ENCODE results near the gene ZNF469.

Gene ZNF469

GRCh38 chr16:88421871-88422433, 39.2 kb downstream of the ZNF469 start:
- DNase-seq = peak in 1 of 56 donors; percentile 20

DNA sequence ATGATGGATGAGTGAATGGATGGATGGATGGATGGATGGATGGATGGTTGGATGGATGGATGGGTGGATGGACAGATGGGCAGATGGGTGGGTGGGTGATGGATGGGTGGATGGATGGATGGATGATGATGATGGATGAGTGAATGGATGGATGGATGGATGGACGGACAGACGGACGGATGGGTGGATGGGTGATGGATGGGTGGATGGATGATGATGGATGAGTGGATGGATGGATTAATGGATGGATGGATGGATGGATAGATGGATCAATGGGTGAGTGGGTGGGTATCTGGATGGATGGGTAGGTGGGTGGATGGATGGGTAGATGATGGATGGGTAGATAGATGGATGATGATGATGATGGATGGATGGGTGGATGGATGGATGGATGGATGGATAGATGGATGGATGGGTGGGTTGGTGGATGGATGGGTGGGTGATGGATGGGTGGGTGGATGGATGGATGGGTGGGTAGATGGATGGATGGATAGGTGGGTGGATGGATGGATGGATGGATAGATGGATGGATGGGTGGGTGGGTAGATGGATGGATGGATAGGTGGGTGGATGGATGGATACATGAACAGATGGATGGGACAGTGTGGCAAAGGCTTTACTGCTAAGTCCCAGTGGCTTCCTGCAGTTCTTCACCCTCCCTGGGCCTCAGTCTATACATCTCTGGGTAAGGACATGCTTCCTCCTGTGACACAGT, 40.1 kb downstream of the ZNF469 start:
- peak in 1 of 56 donors; percentile 9 for DNase-seq

DNA sequence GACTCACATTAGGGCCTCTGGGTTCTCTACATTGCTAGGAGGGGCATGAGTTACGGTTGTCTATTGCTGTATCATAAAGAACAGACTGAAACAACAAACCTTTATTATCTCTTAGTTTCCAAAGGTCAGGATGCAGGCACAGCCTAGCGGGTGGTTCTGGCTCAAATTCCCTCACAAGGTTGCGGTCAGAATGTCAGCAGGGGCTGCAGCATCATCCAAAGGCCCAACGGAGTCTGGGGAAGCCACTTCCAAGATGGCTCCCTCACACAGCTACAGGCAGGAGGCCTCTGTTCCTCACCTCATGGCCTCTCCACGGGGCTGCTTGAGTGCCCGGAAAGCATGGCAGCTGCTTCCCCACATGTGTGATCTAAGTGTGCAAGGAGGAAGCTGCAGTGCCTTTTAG, 40.7 kb downstream of the ZNF469 start:
- DNase-seq = no peak

DNA sequence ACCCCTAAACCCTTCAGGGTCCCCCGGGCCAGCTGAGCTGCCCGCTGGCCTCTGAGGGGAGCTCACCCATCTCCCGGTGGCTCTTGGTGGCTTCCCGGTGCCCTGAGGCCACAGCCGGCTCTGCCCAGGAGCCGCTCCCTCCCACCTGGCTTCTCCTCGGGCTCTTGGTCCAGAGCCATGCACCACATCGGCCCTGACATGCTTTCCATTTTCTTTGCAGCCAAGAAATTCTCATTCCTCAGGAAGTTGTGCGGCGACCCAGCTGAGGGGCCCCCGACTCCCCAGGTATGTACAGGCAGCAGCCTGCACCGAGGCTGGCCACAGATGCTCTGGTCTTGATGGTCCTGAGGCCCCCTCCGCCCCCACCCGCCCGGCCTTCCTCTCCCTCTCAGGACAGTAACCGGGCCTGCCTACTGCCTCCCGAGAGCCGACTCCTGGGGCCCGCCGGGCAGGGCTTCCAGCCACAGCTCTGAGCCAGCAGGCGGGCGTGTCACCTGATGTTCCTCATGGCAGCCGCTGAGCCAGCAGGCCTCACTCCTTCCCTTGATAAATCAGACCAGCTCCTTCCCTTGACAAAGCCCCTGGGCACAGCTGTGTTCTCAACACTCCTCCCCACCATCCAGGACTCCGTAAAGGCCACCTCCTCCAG, 42.0 kb downstream of the ZNF469 start:
- peak in 10 of 56 donors; percentile 6 to 59 (median 27) for DNase-seq

- DNase-seq = no peak
Measured at GRCh38 chr16:88426018-88426417, 43.3 kb downstream of the ZNF469 start.

GRCh38 chr16:88427376-88427775, 44.6 kb downstream of the ZNF469 start:
- DNase-seq = no peak

- DNase-seq = no peak
Measured at GRCh38 chr16:88428156-88428555, 45.4 kb downstream of the ZNF469 start.

GRCh38 chr16:88428616-88429386, 46.0 kb downstream of the ZNF469 start:
- DNase-seq = peak in 21 of 56 donors; percentile 11 to 71 (median 32)

GRCh38 chr16:88429387-88430184, 46.8 kb downstream of the ZNF469 start:
- DNase-seq = peak in 3 of 56 donors; percentile 17 to 59 (median 19)

DNA sequence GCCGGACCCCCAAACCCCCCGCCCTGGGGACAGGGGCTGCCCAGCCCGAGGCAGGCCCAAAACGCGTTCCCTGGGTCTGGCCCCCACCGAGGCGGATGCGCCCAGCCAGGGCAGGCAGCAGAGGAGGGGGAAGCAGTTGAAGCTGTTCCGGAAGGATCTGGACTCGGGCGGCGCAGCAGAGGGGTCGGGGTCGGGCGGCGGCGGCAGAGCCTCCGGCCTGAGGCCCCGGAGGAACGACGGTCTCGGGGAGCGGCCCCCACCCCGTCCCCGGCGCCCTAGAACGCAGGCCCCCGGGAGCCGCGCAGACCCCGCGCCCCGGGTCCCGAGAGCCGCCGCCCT, 47.4 kb downstream of the ZNF469 start:
- peak in 1 of 56 donors; percentile 22 for DNase-seq

DNA sequence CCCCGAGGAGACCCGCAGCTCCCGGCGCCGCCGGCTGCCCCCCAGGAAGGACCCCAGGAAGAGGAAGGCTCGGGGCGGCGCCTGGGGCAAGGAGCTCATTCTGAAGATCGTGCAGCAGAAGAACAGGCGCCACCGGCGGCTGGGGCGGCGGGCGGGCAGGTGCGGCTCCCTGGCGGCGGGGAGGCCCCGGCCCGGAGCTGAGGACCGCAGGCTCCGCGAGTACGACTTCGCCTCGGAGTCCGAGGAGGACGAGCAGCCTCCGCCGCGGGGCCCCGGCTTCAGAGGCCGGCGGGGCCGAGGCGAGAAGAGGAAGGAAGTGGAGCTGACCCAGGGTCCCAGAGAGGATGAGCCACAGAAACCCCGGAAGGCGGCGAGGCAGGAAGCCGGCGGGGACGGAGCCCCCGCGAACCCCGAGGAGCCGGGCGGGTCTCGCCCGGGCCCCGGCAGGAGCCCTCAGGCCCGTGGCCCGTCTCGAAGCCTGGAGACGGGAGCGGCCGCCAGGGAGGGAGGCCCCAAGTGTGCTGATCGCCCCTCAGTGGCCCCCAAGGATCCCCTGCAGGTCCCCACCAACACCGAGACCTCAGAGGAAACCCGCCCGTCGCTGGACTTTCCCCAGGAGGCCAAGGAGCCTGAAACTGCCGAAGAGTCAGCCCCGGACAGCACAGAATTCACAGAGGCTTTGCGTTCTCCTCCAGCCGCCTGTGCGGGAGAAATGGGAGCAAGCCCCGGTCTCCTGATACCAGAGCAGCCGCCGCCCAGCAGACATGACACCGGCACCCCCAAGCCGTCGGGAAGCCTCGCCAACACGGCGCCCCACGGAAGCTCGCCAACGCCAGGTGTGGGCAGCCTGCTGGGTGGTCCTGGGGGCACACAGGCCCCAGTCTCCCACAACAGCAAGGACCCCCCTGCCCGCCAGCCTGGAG, 48.0 kb downstream of the ZNF469 start:
- DNase-seq = peak in 8 of 56 donors; percentile 13 to 41 (median 25)

DNA sequence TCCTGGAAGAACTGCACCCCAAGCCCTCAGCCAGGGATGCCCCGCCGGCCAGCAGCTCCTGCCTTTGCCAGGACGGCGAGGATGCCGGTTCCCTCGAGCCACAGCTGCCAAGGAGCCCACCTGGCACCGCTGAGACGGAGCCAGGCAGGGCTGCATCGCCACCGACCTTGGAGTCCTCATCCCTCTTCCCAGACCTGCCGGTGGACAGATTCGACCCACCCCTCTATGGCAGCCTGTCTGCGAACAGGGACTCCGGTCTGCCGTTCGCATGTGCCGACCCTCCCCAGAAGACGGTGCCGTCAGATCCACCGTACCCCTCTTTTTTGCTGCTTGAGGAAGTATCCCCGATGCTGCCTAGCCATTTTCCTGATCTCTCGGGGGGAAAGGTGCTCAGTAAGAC, 48.9 kb downstream of the ZNF469 start:
- no peak for DNase-seq

DNA sequence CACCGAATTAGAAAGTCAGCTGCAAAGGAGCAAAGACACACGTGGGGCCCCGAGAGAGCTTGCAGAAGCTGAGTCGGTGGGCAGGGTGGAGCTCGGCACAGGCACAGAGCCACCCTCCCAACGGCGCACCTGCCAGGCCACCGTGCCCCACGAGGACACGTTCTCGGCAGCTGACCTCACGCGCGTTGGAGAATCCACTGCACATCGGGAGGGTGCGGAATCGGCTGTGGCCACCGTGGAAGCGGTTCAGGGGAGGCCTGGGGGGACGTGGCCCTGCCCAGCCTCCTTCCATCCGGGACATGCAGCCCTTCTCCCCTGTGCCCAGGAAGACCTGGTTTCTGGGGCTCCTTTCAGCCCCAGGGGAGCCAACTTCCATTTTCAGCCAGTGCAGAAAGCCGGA, 49.4 kb downstream of the ZNF469 start:
- DNase-seq = no peak
